NT2/D1 (cell line): ENCODE data around the gene ATM.
"Not testable (repeated sequence)": the region's sequence is repeated elsewhere in the genome, so short reads cannot be mapped to it uniquely, and the experiment has no call there.

Source experiments
- YY1 ChIP-seq: IDR thresholded peaks from 2 replicates; pipeline ENCODE4 v1.6.1; 2011; ENCODE audit not compliant: insufficient read length, insufficient read depth
- ZNF274 ChIP-seq: IDR thresholded peaks from 2 replicates; pipeline ENCODE4 v1.6.1; 2011; ENCODE audit warnings: mild to moderate bottlenecking, low read depth, low read length

DNA sequence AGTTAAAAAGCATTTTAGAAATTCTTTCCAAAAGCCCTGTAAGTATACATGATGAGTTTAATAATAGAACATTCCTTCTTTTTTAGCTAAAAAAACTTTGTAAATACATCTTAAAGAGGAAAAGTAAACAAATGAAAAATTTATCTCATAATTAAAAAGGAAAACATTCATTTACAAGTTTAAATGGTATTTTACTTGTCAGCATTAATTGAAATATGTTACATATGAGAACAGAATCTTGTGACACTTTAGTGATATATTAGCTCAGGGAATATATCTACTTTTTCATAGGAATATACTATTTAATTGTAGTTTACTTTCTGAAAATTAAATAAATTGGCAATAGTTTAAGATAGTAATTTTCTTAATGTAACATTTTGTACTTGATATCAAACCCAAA, 66.2 kb downstream of the ATM start:
- not testable (repeated sequence) for TF ChIP-seq ZNF274, YY1
